ENCODE data around the gene DYNLRB2. TPM values are rescaled to one million over a fixed set of nuclear protein-coding genes. Genes with fewer than 3 reads are reported as not detected.

Gene DYNLRB2
- polyA plus RNA-seq, 1 donor from 2014 or later, result not detected

DNA sequence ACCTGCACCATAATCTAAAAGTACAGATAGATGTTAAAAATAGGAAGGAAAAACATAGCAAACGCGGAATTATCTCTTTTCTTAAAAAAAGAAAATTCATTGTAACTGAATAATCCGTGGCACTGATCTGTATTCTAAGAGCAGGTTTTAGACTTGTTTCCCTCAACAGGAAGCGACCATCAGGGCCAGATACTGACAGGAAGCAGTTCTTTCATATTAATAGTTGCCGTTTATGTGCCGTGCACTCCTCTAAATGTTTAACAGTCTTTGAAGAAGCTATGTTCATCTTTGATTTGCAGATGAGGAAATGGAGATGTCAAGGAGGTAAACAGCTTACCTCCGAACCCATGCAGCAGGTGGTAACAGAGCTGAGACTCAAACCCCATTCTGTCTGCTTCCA, 23.6 kb downstream of the DYNLRB2 start:
- Histone ChIP-seq H3K27ac (ENCODE audit: low read length) (no peak overlapping the region), H3K4me2 (ENCODE audit: low read length) (no peak overlapping the region), H3K9ac (ENCODE audit: low read length) (no peak overlapping the region), H3K79me2 (replicated peaks; ENCODE audit: insufficient read depth, low read length) (no peaks in the 10 kb centered on the region), H4K20me1 (ENCODE audit: insufficient read depth) (no peaks in the 10 kb centered on the region), H3K27me3 (ENCODE audit: insufficient read depth, low read depth, low read length) (no peaks in the 10 kb centered on the region), H3F3A (ENCODE audit: insufficient read depth, low read length, poor library complexity, severe bottlenecking) (no peaks in the 10 kb centered on the region), H3K9me2 (ENCODE audit: insufficient read depth, low read length) (no peaks in the 10 kb centered on the region), H2AFZ (ENCODE audit: low read depth, low read length) (no peak overlapping the region), H3K36me3 (ENCODE audit: insufficient read depth, low read length) (no peaks in the 10 kb centered on the region), H3K4me3 (ENCODE audit: low read length) (no peak overlapping the region), H3K9me3 (ENCODE audit: low read length) (no peaks in the 10 kb centered on the region)
- no peak for TF ChIP-seq POLR2AphosphoS5 (IDR thresholded peaks at IDR 0.05)
- no peak for TF ChIP-seq EZH2 (IDR thresholded peaks at IDR 0.05; ENCODE audit: borderline replicate concordance, insufficient read depth, low read length, poor library complexity, severe bottlenecking)
- TF ChIP-seq, protein P1, sequence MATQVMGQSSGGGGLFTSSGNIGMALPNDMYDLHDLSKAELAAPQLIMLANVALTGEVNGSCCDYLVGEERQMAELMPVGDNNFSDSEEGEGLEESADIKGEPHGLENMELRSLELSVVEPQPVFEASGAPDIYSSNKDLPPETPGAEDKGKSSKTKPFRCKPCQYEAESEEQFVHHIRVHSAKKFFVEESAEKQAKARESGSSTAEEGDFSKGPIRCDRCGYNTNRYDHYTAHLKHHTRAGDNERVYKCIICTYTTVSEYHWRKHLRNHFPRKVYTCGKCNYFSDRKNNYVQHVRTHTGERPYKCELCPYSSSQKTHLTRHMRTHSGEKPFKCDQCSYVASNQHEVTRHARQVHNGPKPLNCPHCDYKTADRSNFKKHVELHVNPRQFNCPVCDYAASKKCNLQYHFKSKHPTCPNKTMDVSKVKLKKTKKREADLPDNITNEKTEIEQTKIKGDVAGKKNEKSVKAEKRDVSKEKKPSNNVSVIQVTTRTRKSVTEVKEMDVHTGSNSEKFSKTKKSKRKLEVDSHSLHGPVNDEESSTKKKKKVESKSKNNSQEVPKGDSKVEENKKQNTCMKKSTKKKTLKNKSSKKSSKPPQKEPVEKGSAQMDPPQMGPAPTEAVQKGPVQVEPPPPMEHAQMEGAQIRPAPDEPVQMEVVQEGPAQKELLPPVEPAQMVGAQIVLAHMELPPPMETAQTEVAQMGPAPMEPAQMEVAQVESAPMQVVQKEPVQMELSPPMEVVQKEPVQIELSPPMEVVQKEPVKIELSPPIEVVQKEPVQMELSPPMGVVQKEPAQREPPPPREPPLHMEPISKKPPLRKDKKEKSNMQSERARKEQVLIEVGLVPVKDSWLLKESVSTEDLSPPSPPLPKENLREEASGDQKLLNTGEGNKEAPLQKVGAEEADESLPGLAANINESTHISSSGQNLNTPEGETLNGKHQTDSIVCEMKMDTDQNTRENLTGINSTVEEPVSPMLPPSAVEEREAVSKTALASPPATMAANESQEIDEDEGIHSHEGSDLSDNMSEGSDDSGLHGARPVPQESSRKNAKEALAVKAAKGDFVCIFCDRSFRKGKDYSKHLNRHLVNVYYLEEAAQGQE (IDR thresholded peaks at IDR 0.05; ENCODE audit: borderline replicate concordance), result no peak
- TF ChIP-seq MXI1 (conservative IDR thresholded peaks at IDR 0.05; ENCODE audit: poor library complexity, severe bottlenecking), result no peak
- TF ChIP-seq EP300 (conservative IDR thresholded peaks at IDR 0.05; ENCODE audit: poor library complexity, severe bottlenecking), result no peak
- TF ChIP-seq SMC3 (conservative IDR thresholded peaks at IDR 0.05; ENCODE audit: poor library complexity), result no peak
- no peak for TF ChIP-seq RAD21 (conservative IDR thresholded peaks at IDR 0.05)
- TF ChIP-seq, protein P2, sequence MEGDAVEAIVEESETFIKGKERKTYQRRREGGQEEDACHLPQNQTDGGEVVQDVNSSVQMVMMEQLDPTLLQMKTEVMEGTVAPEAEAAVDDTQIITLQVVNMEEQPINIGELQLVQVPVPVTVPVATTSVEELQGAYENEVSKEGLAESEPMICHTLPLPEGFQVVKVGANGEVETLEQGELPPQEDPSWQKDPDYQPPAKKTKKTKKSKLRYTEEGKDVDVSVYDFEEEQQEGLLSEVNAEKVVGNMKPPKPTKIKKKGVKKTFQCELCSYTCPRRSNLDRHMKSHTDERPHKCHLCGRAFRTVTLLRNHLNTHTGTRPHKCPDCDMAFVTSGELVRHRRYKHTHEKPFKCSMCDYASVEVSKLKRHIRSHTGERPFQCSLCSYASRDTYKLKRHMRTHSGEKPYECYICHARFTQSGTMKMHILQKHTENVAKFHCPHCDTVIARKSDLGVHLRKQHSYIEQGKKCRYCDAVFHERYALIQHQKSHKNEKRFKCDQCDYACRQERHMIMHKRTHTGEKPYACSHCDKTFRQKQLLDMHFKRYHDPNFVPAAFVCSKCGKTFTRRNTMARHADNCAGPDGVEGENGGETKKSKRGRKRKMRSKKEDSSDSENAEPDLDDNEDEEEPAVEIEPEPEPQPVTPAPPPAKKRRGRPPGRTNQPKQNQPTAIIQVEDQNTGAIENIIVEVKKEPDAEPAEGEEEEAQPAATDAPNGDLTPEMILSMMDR (IDR thresholded peaks at IDR 0.05; ENCODE audit: poor library complexity, severe bottlenecking), result no peak
- no peak for TF ChIP-seq TAF1 (IDR thresholded peaks at IDR 0.05; ENCODE audit: low read depth)

DNA sequence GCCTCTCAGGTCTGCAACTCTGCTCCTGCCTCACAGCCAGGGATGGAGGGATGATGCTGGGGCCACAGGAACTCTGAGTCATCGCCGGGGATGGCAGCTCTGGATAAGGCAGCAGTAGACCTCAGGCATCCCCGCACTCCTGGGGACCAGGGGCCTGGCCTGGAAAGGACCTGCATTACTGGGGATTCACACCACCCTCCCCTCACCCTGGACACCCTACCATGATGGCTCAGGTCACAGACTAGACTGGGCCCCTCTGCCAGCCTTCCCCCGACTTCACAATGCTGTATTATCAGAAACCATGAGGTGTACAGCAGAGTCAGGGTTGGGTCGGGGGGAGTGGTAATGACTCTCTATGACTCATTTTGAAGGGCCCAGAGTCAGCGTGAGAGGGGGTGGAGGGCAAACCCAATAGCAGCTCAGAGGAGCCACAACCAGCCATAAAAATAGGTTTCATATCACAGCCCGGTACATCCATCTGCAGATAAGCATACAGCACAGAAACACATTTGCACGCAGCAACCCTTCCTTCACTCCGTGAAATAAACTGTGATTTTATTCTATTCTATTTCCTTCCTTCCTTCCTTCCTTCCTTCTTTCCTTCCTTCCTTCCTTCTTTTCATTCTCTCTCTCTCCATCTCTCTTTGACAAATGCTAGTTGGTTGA, 28.8 kb downstream of the DYNLRB2 start:
- no peaks in the 10 kb centered on the region for H3K9me2 ChIP-seq (ENCODE audit: insufficient read depth, low read length)
- H3K36me3 ChIP-seq (ENCODE audit: insufficient read depth, low read length), result no peaks in the 10 kb centered on the region
- no peaks in the 10 kb centered on the region for H3K9me3 ChIP-seq (ENCODE audit: low read length)
- H4K20me1 ChIP-seq (ENCODE audit: insufficient read depth), result no peaks in the 10 kb centered on the region
- no peak overlapping the region for H2AFZ ChIP-seq (ENCODE audit: low read depth, low read length)
- TF ChIP-seq RAD21 (conservative IDR thresholded peaks at IDR 0.05), result no peak
- no peak for TF ChIP-seq SMC3 (conservative IDR thresholded peaks at IDR 0.05; ENCODE audit: poor library complexity)
- TF ChIP-seq EZH2 (IDR thresholded peaks at IDR 0.05; ENCODE audit: borderline replicate concordance, insufficient read depth, low read length, poor library complexity, severe bottlenecking), result no peak
- TF ChIP-seq, protein P2 (IDR thresholded peaks at IDR 0.05; ENCODE audit: poor library complexity, severe bottlenecking), result no peak
- no peak for TF ChIP-seq TAF1 (IDR thresholded peaks at IDR 0.05; ENCODE audit: low read depth)
- TF ChIP-seq POLR2AphosphoS5 (IDR thresholded peaks at IDR 0.05), result no peak
- no peak for TF ChIP-seq MXI1 (conservative IDR thresholded peaks at IDR 0.05; ENCODE audit: poor library complexity, severe bottlenecking)
- TF ChIP-seq, protein P1 (IDR thresholded peaks at IDR 0.05; ENCODE audit: borderline replicate concordance), result no peak
- no peak overlapping the region for H3K9ac ChIP-seq (ENCODE audit: low read length)
- no peak overlapping the region for H3K27ac ChIP-seq (ENCODE audit: low read length)
- no peaks in the 10 kb centered on the region for H3F3A ChIP-seq (ENCODE audit: insufficient read depth, low read length, poor library complexity, severe bottlenecking)
- no peaks in the 10 kb centered on the region for H3K27me3 ChIP-seq (ENCODE audit: insufficient read depth, low read depth, low read length)
- no peak overlapping the region for H3K4me2 ChIP-seq (ENCODE audit: low read length)
- no peak overlapping the region for H3K4me3 ChIP-seq (ENCODE audit: low read length)
- H3K79me2 ChIP-seq (replicated peaks; ENCODE audit: insufficient read depth, low read length), result no peaks in the 10 kb centered on the region

Data from neural cell (in vitro differentiated cells).